Measurements from ENCODE around the gene ASPG.

ASPG gene

DNA sequence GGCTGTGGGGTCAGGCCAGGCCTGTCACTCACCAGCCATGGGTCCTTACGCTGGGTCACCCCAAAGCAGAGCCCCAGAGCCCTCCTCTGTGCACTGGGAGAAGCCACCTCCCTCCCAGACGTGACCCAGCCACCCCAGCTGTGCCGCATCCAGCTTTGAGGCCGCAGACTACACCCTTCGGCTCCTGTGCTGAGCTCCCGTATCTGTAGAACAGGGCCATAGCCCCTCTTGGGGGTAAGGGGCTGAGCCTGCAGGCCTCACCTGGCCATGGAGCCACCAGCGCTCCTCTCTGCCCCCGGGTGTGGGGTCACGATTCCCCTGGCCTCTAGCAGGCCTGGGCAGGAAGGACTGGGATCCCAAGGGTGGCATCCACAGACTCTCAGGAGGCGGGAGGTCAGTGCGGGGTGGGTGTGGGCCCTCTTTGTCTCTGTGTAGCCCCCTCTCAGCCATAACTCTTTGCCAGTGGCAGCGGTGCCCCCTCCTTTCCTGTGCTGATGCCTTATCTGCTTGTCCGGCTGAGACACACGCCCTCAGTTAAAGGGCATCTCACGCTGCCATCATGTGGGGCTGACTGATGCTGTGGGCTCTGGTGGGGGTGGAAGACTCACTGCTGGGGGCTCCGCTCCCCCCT, 16.3 kb downstream of the ASPG start:
- TF ChIP-seq, protein P1, sequence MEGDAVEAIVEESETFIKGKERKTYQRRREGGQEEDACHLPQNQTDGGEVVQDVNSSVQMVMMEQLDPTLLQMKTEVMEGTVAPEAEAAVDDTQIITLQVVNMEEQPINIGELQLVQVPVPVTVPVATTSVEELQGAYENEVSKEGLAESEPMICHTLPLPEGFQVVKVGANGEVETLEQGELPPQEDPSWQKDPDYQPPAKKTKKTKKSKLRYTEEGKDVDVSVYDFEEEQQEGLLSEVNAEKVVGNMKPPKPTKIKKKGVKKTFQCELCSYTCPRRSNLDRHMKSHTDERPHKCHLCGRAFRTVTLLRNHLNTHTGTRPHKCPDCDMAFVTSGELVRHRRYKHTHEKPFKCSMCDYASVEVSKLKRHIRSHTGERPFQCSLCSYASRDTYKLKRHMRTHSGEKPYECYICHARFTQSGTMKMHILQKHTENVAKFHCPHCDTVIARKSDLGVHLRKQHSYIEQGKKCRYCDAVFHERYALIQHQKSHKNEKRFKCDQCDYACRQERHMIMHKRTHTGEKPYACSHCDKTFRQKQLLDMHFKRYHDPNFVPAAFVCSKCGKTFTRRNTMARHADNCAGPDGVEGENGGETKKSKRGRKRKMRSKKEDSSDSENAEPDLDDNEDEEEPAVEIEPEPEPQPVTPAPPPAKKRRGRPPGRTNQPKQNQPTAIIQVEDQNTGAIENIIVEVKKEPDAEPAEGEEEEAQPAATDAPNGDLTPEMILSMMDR (IDR thresholded peaks at IDR 0.05; ENCODE audit: insufficient read depth, low read depth, low read length, missing control alignments), result no peak
- no peak overlapping the region for H3K4me3 ChIP-seq (ENCODE audit: low read length)
- DNase-seq (ENCODE audit: low read depth), result no peak

DNA sequence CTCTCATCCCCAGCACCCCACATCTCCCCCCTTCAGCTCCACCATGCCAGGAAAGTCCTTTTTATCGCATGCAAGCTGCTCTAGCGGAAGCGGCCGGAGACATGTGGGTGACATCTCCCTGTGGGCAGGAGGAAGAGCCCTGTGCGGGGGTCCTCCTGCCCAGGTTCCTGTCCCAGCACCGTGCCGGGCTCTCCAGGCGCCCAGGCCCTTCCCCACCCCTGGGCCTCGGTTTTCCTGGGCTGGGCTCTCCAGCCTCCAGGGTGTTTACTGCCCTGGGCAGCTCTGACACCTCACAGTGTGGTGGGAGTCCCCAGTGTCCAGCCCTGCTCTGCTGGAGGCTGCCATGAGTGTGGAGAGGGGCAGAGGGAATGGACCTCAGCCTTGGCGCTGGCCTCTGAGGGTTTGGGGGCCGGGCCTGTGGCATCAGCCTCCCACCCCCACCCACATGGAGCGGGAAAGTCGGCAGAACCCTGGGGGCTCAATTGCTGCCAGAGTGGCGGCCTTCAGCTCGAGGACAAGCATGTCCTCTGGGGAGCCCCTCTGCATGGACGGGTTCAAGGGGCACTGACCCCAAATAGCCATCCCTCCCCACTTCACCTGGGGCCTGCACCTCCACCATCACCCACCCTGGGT, 16.9 kb downstream of the ASPG start:
- TF ChIP-seq, protein P1 (IDR thresholded peaks at IDR 0.05; ENCODE audit: insufficient read depth, low read depth, low read length, missing control alignments), result no peak
- DNase-seq (ENCODE audit: low read depth), result no peak

DNA sequence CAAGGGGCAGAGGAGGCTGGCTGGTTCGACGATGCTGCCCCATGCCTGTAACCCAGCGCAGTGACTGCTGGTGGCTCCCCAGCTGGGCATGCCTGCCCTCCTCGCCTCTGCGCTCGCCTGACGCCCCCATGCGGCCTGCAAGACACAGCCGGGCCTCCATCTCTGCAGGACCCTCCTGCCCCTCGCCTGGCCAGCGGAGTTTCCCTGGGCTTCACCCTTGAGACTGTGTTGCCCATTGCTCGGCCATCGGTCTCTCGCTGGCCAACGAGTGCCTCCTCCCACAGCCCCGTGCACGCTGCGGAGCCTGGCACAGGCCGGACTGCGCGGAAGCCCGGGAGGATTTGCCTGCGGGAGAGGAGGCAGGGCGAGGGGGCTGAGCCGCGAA, 17.6 kb downstream of the ASPG start:
- TF ChIP-seq, protein P1 (IDR thresholded peaks at IDR 0.05; ENCODE audit: insufficient read depth, low read depth, low read length, missing control alignments), result no peak
- no peak for DNase-seq (ENCODE audit: low read depth)
- H3K4me3 ChIP-seq (ENCODE audit: low read length), result no peak overlapping the region

More for the DNA sequence above, 16.9 kb downstream of the ASPG start:
- no peak overlapping the region for H3K4me3 ChIP-seq (ENCODE audit: low read length)

DNA sequence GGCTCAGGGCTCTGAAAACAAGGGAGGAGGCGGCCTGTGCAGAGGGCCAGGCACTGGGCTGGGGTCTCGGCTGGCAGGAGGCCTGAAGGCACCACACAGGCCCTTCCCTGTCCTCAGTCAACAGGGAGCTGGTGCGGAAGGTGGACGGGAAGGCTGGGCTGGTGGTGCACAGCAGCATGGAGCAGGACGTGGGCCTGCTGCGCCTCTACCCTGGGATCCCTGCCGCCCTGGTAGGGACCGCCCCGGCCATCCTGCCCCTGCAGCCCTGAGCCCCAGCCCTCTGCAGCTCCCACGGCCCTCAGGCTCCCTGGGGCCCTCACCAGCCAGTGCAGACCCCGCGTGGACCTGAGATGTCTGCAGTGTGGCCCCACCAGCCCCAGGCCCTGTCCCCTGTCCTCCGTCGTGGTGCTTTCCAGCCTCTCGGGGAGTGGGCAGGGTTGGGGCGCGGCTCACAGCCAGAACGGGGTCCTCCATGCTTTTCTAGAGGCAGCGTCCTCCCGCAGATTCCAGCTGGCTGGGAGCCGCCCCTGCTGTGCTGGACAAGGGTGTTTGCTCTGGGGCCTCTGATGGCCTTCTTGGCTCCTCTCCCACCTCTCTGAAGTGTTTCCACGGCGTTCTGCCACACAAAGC, 18.1 kb downstream of the ASPG start:
- DNase-seq (ENCODE audit: low read depth), result no peak
- TF ChIP-seq, protein P1 (IDR thresholded peaks at IDR 0.05; ENCODE audit: insufficient read depth, low read depth, low read length, missing control alignments), result no peak

DNA sequence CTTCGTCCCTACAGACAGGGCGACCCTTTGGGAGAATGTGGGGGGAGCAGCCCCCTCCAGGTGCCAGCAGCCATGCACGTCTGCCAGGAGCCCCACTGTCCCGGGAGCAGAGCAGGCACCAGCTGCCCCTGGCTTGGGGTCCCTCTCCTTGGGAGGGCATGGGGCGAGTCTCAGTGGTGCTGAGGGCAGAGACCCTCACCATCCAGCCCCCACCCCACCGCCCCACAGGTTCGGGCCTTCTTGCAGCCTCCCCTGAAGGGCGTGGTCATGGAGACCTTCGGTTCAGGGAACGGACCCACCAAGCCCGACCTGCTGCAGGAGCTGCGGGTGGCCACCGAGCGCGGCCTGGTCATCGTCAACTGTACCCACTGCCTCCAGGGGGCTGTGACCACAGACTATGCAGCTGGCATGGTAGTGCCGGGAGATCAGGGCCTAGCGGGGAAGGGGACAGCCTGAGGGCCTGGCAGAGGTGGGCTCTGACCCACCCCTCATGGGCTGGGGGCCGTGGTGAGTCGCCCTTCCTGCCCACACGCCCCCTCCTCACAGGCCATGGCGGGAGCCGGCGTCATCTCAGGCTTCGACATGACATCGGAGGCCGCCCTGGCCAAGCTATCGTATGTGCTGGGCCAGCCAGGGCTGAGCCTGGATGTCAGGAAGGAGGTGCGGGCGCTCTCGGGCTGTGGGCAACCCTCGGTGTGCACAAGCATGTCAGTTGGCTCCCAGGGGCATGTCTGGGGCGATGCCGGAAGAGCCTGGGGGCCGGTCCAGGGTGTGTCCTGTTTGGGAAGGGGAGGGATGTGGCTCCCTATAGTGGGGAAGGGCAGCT, 18.8 kb downstream of the ASPG start:
- no peak overlapping the region for H3K4me3 ChIP-seq (ENCODE audit: low read length)
- no peak for DNase-seq (ENCODE audit: low read depth)
- TF ChIP-seq, protein P1 (IDR thresholded peaks at IDR 0.05; ENCODE audit: insufficient read depth, low read depth, low read length, missing control alignments), result no peak

More for the DNA sequence above, 18.1 kb downstream of the ASPG start:
- no peak overlapping the region for H3K4me3 ChIP-seq (ENCODE audit: low read length)

DNA sequence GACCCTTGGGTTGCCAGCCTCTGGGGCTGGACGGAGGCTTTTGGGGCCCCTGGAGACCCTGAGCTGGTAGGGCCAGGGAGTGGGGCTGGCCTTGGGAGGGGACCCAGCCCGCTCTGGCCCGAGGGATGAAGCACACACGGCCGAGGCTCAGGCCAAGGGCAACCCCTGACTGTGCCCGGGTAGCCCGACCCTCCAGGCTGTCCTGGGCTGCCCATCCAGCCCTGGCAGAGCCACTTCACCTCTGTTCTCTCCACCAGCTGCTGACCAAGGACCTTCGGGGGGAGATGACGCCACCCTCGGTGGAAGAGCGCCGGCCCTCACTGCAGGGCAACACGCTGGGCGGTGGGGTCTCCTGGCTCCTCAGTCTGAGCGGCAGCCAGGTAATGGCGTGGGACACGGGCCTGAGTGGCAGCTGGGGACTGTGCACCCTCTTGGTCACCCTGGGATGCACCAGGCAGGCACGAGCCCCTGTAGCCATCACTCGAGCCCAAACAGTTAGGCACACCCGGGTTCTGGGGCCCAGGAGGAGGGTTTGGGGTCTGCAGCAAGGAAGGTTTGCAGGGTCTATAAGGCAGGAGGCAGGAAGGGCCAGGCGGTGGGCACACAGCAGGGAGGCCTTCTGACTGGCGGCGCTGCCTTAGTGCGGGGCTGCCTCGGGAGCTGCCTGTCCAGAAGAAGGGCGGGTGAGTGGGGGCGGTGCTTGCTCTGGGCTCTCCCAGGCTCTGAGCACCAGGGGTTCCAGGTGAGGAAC, 19.7 kb downstream of the ASPG start:
- no peak overlapping the region for H3K4me3 ChIP-seq (ENCODE audit: low read length)
- TF ChIP-seq, protein P1 (IDR thresholded peaks at IDR 0.05; ENCODE audit: insufficient read depth, low read depth, low read length, missing control alignments), result no peak
- no peak for DNase-seq (ENCODE audit: low read depth)

All from epithelial cell of esophagus (primary cell).